GM23248 (cell line): ENCODE measurements around the gene NSMCE3. TPM values are rescaled to one million over a fixed set of nuclear protein-coding genes. Genes with fewer than 3 reads are reported as not detected.

ENCODE experiments used
- DNase-seq: peaks from one replicate; pipeline ENCODE4 v3.0.0-alpha.2; 2015
- H2AFZ ChIP-seq: fragments of 200-600 bp; sonication (generic); 2 replicates; pipeline ENCODE4 v1.6.1; 2016; ENCODE audit warnings: antibody characterized with exemption
- H3F3A ChIP-seq: fragments of 200-600 bp; sonication (generic); 2 replicates; pipeline ENCODE4 v1.6.1; 2016; ENCODE audit warnings: mild to moderate bottlenecking, antibody characterized with exemption, mixed run types; ENCODE audit not compliant: insufficient read depth
- H3K27ac ChIP-seq: fragments of 200-600 bp; sonication (generic); 2 replicates; pipeline ENCODE4 v1.5.1; 2016; ENCODE audit warnings: mild to moderate bottlenecking
- H3K27me3 ChIP-seq: fragments of 200-600 bp; sonication (generic); replicated peaks from 2 replicates; pipeline ENCODE4 v1.6.1; 2016; ENCODE audit warnings: mild to moderate bottlenecking; ENCODE audit not compliant: insufficient read depth
- H3K36me3 ChIP-seq: fragments of 200-600 bp; sonication (generic); 2 replicates; pipeline ENCODE4 v1.6.1; 2016; ENCODE audit warnings: low read depth, mild to moderate bottlenecking
- H3K4me1 ChIP-seq: fragments of 200-600 bp; sonication (generic); 2 replicates; pipeline ENCODE4 v1.6.1; 2016; ENCODE audit warnings: mild to moderate bottlenecking; ENCODE audit not compliant: insufficient read depth
- H3K4me2 ChIP-seq: fragments of 200-600 bp; sonication (generic); one replicate; pipeline ENCODE4 v1.6.1; 2016; ENCODE audit warnings: mild to moderate bottlenecking; ENCODE audit not compliant: unreplicated experiment
- H3K4me3 ChIP-seq: fragments of 200-600 bp; sonication (generic); 2 replicates; pipeline ENCODE4 v1.5.1; 2016; ENCODE audit warnings: mild to moderate bottlenecking
- H3K79me2 ChIP-seq: fragments of 200-600 bp; sonication (generic); 2 replicates; pipeline ENCODE4 v1.6.1; 2016; ENCODE audit warnings: mild to moderate bottlenecking; ENCODE audit not compliant: insufficient read depth
- H3K9ac ChIP-seq: fragments of 200-600 bp; sonication (generic); 2 replicates; pipeline ENCODE4 v1.6.1; 2016; ENCODE audit warnings: mild to moderate bottlenecking
- H3K9me2 ChIP-seq: fragments of 200-600 bp; sonication (generic); 2 replicates; pipeline ENCODE4 v1.6.1; 2016; ENCODE audit warnings: mixed run types, mild to moderate bottlenecking, moderate library complexity; ENCODE audit not compliant: insufficient read depth
- H3K9me3 ChIP-seq: fragments of 200-600 bp; sonication (generic); one replicate; pipeline ENCODE4 v1.6.1; 2017; ENCODE audit warnings: low read depth
- H4K20me1 ChIP-seq: fragments of 200-600 bp; sonication (generic); 2 replicates; pipeline ENCODE4 v1.6.0; 2016; ENCODE audit not compliant: insufficient read depth
- EZH2 ChIP-seq: fragments of 200-600 bp; sonication (generic); IDR thresholded peaks from 2 replicates; pipeline ENCODE4 v1.6.1; 2018; ENCODE audit warnings: antibody characterized with exemption, mild to moderate bottlenecking; ENCODE audit not compliant: insufficient read depth, poor library complexity, severe bottlenecking
- EZH2phosphoT487 ChIP-seq: fragments of 200-600 bp; sonication (generic); IDR thresholded peaks from 2 replicates; pipeline ENCODE4 v1.6.1; 2018; ENCODE audit warnings: antibody characterized with exemption, moderate library complexity, mild to moderate bottlenecking, low read depth; ENCODE audit not compliant: insufficient read depth
- WGBS, 2 experiments: methylation state at CpG; one replicate each; pipeline ENCODE4 v1.1.6; 2015 to 2017; ENCODE audit warnings: low lambda C conversion rate in 2 of 2, low coverage in 1 of 2; ENCODE audit errors: missing lambda C conversion rate in 2 of 2; 5-methylcytosine and 5-hydroxymethylcytosine counted together
- in situ Hi-C: fragments of 300-500 bp; cut with MboI; formaldehyde crosslinking; loops from 2 replicates; pipeline ENCODE4 v1.15.0; 2020
- polyA plus RNA-seq: library from polyadenylated mRNA; unstranded; fragments of >200 nt; fragmentation: Nextera tagmentation; extraction: Ambion mirVana; gene quantifications from 2 replicates; pipeline ENCODE4 v1.2.1, GENCODE V29; 2016
- total RNA-seq: library from RNA; depleted of rRNA; stranded (reverse); fragments of >200 nt; shearing (Covaris generic); gene quantifications from 2 replicates; pipeline ENCODE4 v1.2.3, GENCODE V29; 2014

The NSMCE3 gene
- total and polyA plus RNA-seq, 2 experiments from 2014 or later: 9.2 to 10.2 TPM

GRCh38 chr15:29309139-29309538, 39.5 kb upstream of the NSMCE3 start:
- Histone ChIP-seq H3K27me3 (no peaks in the 10 kb centered on the region), H3F3A (no peaks in the 10 kb centered on the region), H3K79me2 (no peaks in the 10 kb centered on the region), H3K36me3 (no peaks in the 10 kb centered on the region), H3K4me1 (no peaks in the 10 kb centered on the region), H2AFZ (no peak overlapping the region), H4K20me1 (no peaks in the 10 kb centered on the region), H3K9ac (no peak overlapping the region), H3K27ac (no peak overlapping the region), H3K4me2 (no peak overlapping the region), H3K9me3 (no peaks in the 10 kb centered on the region), H3K4me3 (no peak overlapping the region), H3K9me2 (no peaks in the 10 kb centered on the region)
- DNase-seq: no peak
- 48 to 54% methylated on average over 5 of the region's 5 CpGs for WGBS, 2 experiments
- TF ChIP-seq EZH2phosphoT487: no peak
- TF ChIP-seq EZH2: no peak
- in situ Hi-C loops: no loop called here

GRCh38 chr15:29308299-29308698, 38.7 kb upstream of the NSMCE3 start:
- whole genome bisulfite sequencing, 2 experiments: 51 to 59% methylated on average over 7 of the region's 7 CpGs
- TF ChIP-seq EZH2 (no peak), EZH2phosphoT487 (no peak)
- H3K36me3 ChIP-seq: no peaks in the 10 kb centered on the region
- H2AFZ ChIP-seq: no peak overlapping the region
- H3K9me2 ChIP-seq: no peaks in the 10 kb centered on the region
- H3K27me3 ChIP-seq: no peaks in the 10 kb centered on the region
- DNase-seq: no peak
- no peak overlapping the region for H3K4me3 ChIP-seq
- no peaks in the 10 kb centered on the region for H3F3A ChIP-seq
- H4K20me1 ChIP-seq: no peaks in the 10 kb centered on the region
- H3K9me3 ChIP-seq: no peaks in the 10 kb centered on the region
- no peak overlapping the region for H3K4me2 ChIP-seq
- in situ Hi-C loops: no loop called here
- H3K4me1 ChIP-seq: no peaks in the 10 kb centered on the region
- H3K27ac ChIP-seq: no peak overlapping the region
- H3K9ac ChIP-seq: no peak overlapping the region
- H3K79me2 ChIP-seq: no peaks in the 10 kb centered on the region

GRCh38 chr15:29305556-29305955, 35.9 kb upstream of the NSMCE3 start:
- H3K4me3 ChIP-seq: no peak overlapping the region
- H3K4me1 ChIP-seq: no peaks in the 10 kb centered on the region
- no peaks in the 10 kb centered on the region for H3K79me2 ChIP-seq
- no peak overlapping the region for H3K27ac ChIP-seq
- H4K20me1 ChIP-seq: no peaks in the 10 kb centered on the region
- no peak overlapping the region for H2AFZ ChIP-seq
- WGBS, 2 experiments: 15 to 20% methylated on average over 3 of the region's 3 CpGs
- TF ChIP-seq EZH2phosphoT487: no peak
- no peak for TF ChIP-seq EZH2
- in situ Hi-C loops: no loop called here
- H3K9ac ChIP-seq: no peak overlapping the region
- H3K9me2 ChIP-seq: no peaks in the 10 kb centered on the region
- H3K27me3 ChIP-seq: no peaks in the 10 kb centered on the region
- H3K36me3 ChIP-seq: no peaks in the 10 kb centered on the region
- no peaks in the 10 kb centered on the region for H3F3A ChIP-seq
- no peak overlapping the region for H3K4me2 ChIP-seq
- no peak for DNase-seq
- no peaks in the 10 kb centered on the region for H3K9me3 ChIP-seq

- H3K9me2 ChIP-seq: no peaks in the 10 kb centered on the region
- no peak overlapping the region for H3K9ac ChIP-seq
- no peaks in the 10 kb centered on the region for H3K79me2 ChIP-seq
- no peaks in the 10 kb centered on the region for H4K20me1 ChIP-seq
- no peaks in the 10 kb centered on the region for H3K9me3 ChIP-seq
- H3K4me2 ChIP-seq: no peak overlapping the region
- no peak for TF ChIP-seq EZH2
- no peak for TF ChIP-seq EZH2phosphoT487
- H3K27ac ChIP-seq: no peak overlapping the region
- no peak overlapping the region for H3K4me3 ChIP-seq
- DNase-seq: no peak
- no peak overlapping the region for H2AFZ ChIP-seq
- H3F3A ChIP-seq: no peaks in the 10 kb centered on the region
- H3K27me3 ChIP-seq: no peaks in the 10 kb centered on the region
- in situ Hi-C loops: no loop called here
- 34 to 44% methylated on average over 7 of the region's 7 CpGs for WGBS, 2 experiments
- no peaks in the 10 kb centered on the region for H3K4me1 ChIP-seq
- no peaks in the 10 kb centered on the region for H3K36me3 ChIP-seq
Measured at GRCh38 chr15:29302871-29303270, 33.2 kb upstream of the NSMCE3 start.

GRCh38 chr15:29299784-29300183, 30.2 kb upstream of the NSMCE3 start:
- no peaks in the 10 kb centered on the region for H3K27me3 ChIP-seq
- H3K4me1 ChIP-seq: no peaks in the 10 kb centered on the region
- DNase-seq: no peak
- no peaks in the 10 kb centered on the region for H3K9me3 ChIP-seq
- H4K20me1 ChIP-seq: no peaks in the 10 kb centered on the region
- no peaks in the 10 kb centered on the region for H3K9me2 ChIP-seq
- no peak overlapping the region for H3K9ac ChIP-seq
- H2AFZ ChIP-seq: no peak overlapping the region
- no peak overlapping the region for H3K27ac ChIP-seq
- H3F3A ChIP-seq: no peaks in the 10 kb centered on the region
- no peak overlapping the region for H3K4me2 ChIP-seq
- H3K79me2 ChIP-seq: no peaks in the 10 kb centered on the region
- no peak for TF ChIP-seq EZH2phosphoT487
- TF ChIP-seq EZH2: no peak
- H3K4me3 ChIP-seq: no peak overlapping the region
- in situ Hi-C loops: no loop called here
- no peaks in the 10 kb centered on the region for H3K36me3 ChIP-seq
